NCI-H2081 (cell line): Measurements from ENCODE around the gene C9orf78.
"Not testable (repeated sequence)": the region's sequence is repeated elsewhere in the genome, so short reads cannot be mapped to it uniquely, and the experiment has no call there.

ENCODE experiments used
- DNase-seq, 2 experiments: peaks; one replicate each; lab custom pipeline; 2025; lab: John Stamatoyannopoulos, UW

The C9orf78 gene

DNA sequence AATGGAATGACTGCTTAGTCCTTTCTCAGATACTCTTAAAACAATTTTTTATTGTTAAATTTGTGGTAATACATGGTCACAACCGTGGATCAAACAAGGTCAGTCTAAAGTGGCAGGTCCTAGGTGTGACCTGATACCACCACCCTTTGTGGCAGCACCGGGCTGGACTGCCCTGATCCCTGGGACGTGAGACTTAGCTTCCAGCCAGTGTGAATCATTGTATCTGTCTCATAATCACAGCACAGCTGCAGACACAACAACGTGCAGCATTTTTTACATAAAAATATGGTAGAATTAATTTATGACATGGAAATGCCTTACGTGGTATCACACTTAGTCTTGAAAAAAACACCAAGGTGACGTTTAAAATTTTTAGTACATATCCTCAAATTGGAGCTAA is 24.3 kb downstream of the C9orf78 start:
- DNase-seq = no peak

DNA sequence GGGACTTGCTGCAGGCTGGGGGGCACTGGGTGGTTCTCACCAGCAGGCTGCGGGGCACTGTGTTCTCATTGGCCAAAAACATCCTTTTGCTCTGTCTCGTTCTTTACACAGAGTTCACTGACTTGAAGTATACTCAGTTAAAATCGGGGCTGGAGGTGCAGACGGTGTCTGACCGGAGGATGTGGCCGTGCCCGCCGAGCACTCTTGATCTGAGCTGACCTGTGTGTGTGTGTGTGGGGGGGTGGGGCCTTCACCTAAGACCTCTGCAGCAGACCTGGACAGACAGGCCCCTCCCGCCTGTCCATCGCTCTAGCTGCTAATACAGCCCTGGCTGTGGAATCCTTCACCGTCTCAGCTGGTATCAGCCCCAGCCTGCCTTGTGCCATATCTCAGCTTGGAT is 25.0 kb downstream of the C9orf78 start:
- DNase-seq = no peak

DNA sequence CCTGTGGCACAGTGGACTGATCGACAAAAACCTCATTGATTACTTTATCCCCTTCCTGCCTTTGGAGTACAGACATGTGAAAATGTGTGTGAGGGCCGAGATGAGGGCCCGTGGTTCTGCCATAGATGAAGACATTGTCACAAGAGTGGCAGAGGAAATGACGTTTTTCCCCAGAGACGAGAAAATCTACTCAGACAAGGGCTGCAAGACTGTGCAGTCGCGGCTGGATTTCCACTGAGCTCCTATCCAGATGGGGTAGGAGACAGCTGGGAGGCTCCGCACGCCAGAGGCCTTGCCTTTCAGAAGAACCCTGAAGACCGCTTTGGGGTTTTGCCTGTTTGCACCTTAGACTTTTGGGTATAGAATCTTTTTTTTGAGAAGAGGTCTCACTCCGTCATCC is 25.7 kb downstream of the C9orf78 start:
- no peak for DNase-seq

DNA sequence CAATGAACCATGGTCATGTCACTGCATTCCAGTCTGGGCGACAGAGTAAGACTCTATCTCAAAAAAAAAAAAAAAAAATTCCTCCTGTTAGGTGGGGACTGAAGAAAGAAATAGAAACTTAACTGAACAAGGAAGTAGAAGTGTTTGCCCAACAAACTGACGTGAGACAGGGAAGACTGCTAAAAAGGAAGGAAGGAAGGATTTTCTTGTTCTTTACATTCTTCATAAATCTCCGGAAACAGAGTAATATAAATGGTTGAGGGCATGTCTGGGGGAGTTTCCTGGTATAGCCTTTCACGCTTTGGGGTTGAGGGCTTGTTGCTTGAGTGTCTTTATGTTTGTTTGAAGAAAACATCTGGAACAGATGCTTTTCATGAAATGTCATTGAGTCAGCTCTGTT is 29.0 kb downstream of the C9orf78 start:
- no peak for DNase-seq

DNA sequence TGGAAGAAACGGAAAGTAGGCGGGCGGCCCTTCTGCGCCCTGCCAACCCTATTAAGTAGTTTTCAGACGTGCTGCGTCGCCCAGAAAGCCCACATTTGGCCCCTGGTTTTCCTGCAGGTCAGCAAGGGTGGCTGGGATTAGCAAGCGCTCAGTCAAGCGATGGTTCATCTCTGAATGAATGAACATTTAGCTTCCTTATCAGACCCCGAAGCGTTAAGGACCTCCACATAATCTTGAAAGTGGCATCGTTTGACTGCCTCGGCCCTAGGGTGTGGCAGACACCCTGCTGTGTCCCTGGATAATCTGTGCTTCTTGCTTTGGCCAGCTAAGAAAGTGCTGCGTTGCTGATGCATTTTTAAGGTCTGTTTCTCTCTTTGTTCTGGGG is 31.4 kb downstream of the C9orf78 start:
- no peak for DNase-seq

DNA sequence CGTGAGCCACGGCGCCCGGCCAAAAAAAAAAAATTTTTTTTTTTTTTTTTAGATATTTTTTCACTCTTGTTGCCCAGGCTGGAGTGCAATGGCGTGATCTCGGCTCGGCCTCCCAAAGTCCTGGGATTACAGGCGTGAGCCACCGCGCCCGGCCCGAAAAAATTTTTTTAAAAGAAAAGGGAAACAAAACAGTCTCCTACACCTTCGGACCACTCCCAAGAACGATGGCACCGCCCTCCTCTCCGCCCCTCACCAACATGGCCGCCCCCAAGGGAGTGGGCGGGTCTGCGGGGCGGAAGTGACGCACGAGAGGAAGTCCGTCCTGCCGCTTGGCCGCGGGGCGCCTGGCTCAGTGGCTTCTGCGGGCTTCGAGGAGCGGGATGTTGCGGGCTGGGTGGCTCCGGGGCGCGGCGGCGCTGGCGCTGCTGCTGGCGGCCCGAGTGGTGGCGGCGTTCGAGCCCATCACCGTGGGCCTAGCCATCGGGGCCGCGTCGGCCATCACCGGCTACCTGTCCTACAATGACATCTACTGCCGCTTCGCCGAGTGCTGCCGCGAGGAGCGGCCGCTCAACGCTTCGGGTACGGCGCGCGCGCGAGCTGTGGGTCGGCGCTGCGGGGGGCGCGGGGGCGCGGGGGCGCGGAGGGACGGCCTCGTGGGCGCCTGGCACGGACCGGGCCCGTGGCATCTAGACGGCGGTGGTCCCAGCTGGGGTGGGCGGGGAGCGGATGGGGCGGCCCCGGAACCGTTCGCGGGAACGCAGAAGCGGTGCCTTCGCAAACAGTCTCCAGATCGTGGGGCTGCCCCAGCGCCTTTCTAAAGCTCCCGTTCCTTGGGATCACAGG is 32.0 kb downstream of the C9orf78 start, which contains the start of gene TOR1B:
TOR1B (plus strand) TSS at position 352 of the 843 bp plus-strand sequence; CDS start at position 381, 29 bp downstream.
- peak; percentile 90 to 92 for DNase-seq

DNA sequence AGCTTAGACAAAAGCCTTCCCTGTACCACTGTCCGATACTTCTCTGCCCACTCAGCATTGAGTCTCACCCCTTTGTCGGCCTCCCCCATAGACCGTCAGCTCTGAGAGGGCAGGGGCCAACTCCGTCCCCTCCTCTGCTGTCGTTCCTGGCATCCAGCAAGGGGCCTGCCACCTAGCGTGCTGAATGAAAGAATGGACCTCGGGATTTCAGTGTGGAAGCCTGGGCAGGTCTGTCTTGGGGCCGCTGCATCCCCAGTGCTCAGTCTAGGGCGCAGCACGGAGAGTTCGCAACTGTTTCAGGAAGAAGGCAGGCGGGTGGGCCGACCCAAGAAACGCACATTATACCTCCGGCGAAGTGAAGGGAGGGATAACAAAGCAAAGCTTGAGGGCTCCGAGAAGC is 33.6 kb downstream of the C9orf78 start:
- DNase-seq = no peak

DNA sequence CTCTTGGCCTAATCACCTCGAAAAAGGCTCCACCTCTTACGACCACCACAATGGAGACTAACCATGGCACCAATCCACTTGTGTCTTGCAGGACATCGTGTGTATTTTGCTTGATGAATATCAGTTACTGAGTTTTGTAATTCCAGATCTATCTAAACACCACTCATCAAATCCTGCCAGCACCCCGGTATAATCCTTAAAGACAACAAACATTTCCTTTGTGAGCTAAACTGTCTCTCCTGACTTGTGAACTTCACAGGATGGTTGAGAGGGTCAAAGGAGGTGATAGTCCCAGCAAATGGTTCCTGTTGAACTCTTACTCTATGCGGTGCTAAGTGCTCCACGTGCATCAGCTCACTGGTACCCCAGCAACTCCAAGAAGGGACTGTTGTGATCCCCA is 36.1 kb downstream of the C9orf78 start:
- no peak for DNase-seq

DNA sequence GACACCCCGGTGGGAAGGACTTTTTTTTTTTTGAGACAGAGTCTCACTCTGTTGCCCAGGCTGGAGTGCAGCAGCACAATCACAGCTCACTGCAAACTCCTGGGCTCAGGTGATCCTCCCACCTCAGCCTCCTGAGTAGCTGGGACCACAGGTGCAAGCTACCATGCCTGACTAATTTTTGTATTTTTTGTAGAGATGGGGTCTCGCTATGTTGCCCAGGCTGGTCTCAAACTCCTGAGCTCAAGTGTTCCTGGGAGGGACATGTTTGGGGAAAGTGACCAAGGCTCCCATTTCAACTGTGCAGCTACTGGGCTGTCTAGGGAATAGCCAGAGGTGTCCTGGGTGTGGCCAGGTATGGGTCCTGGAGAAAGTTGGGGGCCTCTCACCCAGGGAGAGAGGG is 39.0 kb downstream of the C9orf78 start:
- not testable (repeated sequence) for DNase-seq

DNA sequence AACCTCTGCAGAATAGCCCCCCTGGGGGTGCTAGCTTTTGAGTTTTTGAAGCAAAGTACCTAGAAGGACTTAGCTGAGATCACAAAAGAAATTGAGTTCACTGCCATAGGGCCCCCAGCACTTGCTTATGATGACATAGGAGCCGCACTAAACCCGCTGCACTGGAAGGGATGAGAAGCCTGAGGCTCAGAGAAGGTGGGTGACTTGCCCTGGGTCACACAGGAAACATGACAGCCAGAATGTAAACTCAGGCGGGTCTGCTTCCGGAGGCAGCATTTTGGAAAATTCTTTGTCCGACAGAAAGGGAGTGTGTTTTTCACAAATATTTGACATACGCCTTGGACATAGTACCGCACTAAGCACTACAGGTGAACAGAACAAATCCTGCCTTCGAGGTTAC is 40.5 kb downstream of the C9orf78 start:
- DNase-seq = no peak

DNA sequence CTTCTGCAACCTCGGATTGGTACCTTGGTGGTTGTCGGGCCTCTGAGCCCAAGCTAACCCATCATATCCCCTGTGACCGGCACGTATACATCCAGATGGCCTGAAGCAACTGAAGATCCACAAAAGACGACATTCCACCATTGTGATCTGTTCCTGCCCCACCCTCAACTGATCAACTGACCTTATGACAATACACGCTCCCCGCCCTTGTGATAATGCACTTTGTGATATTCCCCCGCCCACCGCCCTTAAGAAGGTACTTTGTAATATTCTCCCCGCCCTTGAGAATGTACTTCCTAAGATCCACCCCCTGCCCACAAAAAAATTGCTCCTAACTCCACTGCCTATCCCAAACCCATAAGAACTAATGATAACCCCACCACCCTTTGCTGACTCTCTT is 48.6 kb downstream of the C9orf78 start:
- DNase-seq = no peak

DNA sequence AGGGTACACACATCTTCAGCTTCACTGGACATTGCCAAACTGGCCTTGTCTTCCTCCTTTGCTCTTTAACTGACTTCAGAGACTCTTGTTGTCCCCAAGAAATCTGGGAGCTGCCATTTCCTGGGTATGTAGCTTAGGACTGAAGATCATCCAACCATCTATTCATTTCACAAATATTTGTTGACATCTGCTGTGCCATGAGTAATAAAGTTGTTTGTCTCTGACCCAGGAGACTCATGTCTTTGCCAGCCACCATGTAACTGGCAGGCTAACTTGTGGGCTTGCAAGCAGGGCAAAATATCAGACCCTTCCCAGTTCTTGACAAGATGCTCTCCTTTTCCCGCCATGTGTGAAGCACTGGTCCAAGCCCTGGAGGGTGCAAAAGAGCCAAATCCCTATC is 49.2 kb downstream of the C9orf78 start:
- DNase-seq = no peak

DNA sequence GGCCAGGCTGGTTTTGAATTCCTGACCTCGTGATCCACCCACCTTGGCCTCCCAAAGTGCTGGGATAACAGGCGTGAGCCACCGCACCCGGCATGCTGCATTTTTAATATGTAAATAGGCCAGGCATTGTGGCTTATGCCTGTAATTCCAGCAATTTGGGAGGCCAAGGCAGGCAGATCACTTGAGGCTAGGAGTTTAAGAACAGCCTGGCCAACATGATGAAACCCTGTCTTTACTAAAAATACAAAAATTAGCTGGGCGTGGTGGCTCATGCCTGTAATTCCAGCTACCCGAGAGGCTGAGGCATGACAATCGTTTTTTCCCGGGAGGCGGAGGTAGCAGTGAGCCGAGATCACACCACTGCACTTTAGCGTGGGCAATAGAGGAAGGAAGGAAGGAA is 50.1 kb downstream of the C9orf78 start:
- not testable (repeated sequence) for DNase-seq

DNA sequence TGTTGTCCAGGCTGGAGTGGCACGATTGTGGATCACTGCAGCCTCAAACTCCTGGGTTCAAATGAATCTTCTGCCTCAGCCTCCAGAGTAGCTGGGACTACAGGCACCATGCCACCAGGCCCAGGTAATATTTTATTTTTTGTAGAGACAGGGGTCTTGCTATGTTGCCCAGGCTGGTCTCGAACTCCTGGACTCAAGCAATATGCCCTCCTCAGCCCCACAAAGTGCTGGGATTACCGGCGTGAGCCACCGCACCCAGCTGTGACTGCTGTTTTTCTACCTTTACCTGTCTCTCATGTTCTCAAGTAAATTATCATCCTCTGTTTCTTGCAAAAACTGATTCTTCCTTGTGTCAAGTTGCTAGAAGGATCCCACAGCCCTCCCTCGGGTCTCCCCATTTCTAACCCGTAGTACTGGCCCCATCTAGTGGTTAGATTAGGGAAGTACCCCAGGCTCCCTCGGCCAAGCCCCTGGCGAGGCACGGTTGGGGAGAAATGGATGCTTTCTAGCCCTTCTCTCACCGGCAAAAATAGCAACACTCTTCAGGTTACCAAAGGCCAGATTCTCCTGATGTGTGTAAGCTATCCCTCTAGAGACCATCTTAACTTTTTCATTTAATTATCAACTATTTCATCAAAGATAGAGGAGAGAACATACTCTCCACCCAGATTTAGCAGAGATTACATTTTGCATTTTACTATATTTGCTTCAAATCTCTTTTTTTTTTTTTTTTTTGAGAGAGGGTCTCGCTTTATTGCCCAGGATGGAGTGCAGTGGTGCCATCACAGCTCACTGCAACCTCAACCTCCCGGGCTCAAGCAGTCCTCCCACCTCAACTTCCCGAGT is 51.3 kb downstream of the C9orf78 start:
- DNase-seq = peak; percentile 42 to 74

DNA sequence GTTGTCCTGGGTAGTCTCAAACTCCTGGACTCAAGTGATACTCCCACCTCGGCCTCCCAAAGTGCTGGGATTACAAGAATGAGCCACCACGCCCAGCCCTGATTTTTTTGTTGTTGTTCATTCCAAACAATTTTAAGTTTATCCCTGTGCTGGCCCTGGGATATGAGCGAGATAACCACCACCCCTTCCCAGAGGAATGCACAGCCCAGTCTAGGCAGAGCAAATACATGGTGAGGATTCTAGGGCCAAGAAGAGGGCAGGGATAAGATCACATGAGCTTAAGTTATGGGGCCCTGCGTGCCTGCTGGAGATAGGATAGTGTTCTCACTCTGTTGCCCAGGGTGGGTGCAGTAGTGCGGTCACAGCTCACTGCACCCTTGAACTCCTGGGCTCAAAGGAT is 53.1 kb downstream of the C9orf78 start:
- no peak for DNase-seq

DNA sequence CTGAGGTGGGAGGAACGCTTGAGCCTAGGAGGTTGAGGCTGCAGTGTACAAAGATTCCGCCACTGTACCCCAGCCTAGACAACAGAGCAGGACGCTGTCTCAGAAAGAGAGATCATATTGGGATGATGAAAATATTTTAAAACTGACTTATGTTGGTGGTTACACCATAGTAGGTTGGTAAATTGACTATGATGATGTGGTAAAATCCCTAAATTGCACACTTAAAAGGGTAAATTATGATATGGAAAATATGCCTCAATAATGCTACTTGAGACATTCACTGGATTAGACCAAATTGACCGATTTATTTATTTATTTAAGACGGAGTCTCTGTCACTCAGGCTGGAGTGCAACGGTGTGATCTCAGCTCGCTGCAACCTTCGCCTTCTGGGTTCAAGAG is 53.9 kb downstream of the C9orf78 start:
- DNase-seq = no peak

DNA sequence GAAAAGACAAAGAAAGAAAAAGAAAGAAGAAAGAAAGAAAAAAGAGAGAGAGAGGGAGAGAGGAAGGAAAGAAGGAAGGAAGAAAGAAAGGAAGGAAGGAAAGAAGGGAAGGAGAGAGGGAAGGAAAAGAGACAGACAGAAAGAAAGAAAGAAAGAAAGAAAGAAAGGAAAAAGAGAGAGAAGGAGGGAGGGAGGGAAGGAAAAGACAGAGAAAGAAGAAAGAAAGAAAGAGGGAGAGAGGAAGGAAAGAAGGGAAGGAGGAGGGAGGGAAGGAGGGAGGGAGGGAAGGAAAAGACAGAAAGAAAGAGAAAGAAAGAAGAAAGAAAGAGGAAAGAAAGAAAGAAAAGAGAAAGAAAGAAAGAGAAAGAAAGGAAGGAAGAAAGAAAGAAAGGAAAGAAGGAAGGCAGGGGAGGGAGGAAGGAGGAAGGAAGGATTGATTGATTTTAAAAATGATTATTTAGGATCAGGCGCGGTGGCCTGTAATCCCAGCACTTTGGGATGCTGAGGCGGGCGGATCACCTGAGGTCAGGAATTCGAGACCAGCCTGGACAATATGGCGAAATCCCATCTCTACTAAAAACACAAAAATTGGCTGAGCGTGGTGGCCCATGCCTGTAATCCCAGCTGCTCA is 55.4 kb downstream of the C9orf78 start:
- no peak for DNase-seq

DNA sequence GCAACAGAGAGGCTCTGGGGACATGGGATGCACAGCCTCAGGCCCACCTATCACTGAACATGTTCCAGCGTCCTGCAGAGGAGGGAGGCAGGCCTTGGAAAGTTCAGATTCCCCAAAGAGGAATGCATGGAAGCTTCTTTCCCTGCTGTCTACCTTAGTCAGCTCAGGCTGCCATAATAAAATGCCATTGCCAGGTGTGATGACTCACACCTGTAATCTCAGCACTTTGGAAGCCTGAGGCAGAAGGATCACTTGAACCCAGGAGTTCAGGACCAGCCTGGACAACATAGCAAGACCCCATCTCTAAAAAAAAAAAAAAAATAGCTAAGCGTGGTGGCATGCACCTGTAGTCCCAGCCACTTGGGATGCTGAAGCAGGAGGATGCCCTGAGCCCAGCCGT is 56.6 kb downstream of the C9orf78 start:
- no peak for DNase-seq

DNA sequence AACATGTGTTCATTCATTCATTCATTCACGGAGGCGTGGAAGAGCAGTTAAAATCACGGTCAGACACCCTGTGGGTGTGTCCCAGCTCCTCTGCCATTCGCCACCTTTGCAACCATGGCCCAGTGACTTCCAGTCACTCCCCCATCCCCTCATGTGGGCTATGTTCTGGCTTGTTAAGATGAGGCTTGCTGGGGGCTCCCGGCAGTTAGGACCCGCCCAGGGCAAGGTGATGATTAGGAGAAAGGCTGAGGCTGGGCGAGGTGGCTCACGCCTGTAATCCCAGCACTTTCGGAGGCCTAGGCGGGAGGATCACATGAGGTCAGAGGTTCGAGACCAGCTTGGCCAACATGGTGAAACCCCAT is 57.3 kb downstream of the C9orf78 start:
- DNase-seq = no peak
